AG04449 (cell line): ENCODE data around the gene MARCKS.

Source experiments
- CTCF ChIA-PET: fragments of 350-600 bp; formaldehyde crosslinking; extraction: SDS; loops from one replicate; lab custom pipeline; 2021; ENCODE audit warnings: antibody characterized with exemption; lab: Yijun Ruan, JAX
- POLR2A ChIA-PET: fragments of 400-600, 350-600 bp; formaldehyde crosslinking; extraction: SDS; loops from one replicate; lab custom pipeline; 2020; ENCODE audit warnings: antibody characterized with exemption, inconsistent platforms; lab: Yijun Ruan, JAX
- DNase-seq: peaks from one replicate; pipeline ENCODE4 v3.0.0-alpha.2; 2010; ENCODE audit warnings: low read depth, low spot score
- H3K4me3 ChIP-seq: 2 replicates; pipeline ENCODE4 v1.5.1; 2011; ENCODE audit warnings: low read depth, mild to moderate bottlenecking, control low read depth, low read length
- CTCF ChIP-seq: IDR thresholded peaks from one replicate; pipeline ENCODE4 v1.5.1; 2011; ENCODE audit warnings: mild to moderate bottlenecking, moderate library complexity, low read length, control low read depth, inconsistent platforms; ENCODE audit not compliant: insufficient read depth; ENCODE audit errors: missing control alignments

The MARCKS gene

DNA sequence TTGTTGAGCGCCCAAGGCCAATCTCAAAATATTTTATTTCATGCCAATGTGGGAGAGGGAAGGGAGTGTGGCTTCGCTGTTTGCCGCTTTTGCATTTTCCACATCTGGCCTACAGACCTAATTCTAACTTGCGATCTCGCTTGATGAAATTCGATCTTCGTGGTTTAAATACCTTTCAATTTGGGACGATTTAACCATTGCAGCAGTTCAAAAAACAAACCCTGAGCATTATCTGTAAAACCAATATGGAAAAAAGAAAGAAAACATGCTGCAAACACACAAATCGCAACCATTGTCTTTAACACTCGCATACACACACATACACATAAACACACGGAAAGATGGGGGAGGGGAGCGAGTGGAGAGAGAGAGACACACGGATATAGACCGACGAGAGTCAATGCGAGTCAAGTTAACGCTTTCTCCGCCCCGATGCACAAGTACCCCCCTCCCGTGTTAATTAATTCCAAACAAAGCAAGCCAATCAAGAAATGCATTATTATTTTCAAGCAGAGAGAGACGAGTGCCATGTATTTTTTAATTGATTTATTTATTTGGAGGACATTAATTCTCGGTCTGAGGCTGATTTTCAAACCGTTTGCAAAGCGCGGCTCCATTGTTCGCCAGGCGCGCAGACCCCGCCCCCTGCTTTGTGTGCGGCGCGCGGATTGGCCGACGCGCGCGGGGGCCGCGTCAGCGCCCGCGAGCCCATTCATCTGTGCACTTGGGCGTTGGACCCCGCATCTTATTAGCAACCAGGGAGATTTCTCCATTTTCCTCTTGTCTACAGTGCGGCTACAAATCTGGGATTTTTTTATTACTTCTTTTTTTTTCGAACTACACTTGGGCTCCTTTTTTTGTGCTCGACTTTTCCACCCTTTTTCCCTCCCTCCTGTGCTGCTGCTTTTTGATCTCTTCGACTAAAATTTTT, at the start of gene MARCKS:
MARCKS (plus strand) TSS at position 721 of the 931 bp plus-strand sequence. CDS start 401 bp downstream, outside the sequence.
- POLR2A ChIA-PET = interaction anchor here (0.9 kb wide), 1 partner anchor 481 kb away, joined by 4 read pairs; no protein-coding TSS in a partner anchor

DNA sequence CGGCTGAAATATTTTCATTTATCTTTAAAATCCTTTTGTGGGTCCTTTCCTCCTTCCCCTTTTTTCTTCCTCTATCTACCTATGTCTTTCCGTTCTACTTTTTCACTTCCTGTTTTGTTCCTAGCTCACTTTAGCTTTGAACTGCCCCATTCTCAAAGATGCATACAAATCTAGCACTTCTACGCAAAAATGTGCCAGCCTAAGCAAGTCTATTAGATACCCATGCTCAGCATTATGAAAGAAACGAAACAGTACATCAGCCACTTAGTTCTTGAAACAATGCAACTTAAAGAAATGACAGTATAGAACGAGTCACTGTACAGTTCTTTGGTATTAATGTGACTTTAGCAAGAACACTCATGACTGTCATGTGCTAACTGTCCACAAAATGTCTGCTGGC, 47.3 kb upstream of the MARCKS start:
- POLR2A ChIA-PET = no interaction called here
- no peak for DNase-seq
- CTCF ChIA-PET = interaction anchor here (1.4 kb wide), 1 partner anchor 11 kb away, joined by 3 read pairs; no protein-coding TSS in a partner anchor
- no peak overlapping the region for H3K4me3 ChIP-seq
- no peak for TF ChIP-seq CTCF

More for the DNA sequence above, at the start of gene MARCKS:
- peak within 1 kb of the TSS; percentile 99 for H3K4me3 ChIP-seq
- CTCF ChIA-PET = no interaction called here
- DNase-seq = no peak
- TF ChIP-seq CTCF = no peak

- CTCF ChIA-PET = no interaction called here
- TF ChIP-seq CTCF = no peak
- H3K4me3 ChIP-seq = no peak overlapping the region
- DNase-seq = peak; percentile 72
- POLR2A ChIA-PET = interaction anchor here (0.6 to 0.7 kb wide), 2 partner anchors 16 to 46 kb away, joined by 3 read pairs; no protein-coding TSS in a partner anchor
Measured at GRCh38 chr6:113813142-113813541, 44.0 kb upstream of the MARCKS start.

DNA sequence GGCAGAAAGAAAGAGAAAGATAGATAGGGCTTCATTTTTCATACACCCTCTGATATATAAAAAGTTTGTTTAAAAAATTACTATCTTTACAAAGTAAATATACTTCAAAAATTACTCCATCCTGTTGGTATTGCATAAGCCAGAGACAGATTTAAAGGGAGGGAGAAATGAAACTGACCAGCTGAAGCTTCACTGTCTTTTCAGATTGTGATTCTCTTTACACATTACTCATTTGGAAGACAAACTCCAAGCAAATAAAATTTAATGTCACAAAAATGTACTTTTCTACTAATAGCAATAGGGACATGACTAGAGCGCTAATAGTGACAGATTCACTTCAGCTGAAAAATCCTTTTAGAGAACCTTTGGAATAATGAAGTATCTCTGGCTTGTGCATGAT, 38.6 kb upstream of the MARCKS start:
- TF ChIP-seq CTCF = no peak
- POLR2A ChIA-PET = no interaction called here
- CTCF ChIA-PET = no interaction called here
- no peak for DNase-seq
- H3K4me3 ChIP-seq = no peak overlapping the region

GRCh38 chr6:113819169-113819830, 37.8 kb upstream of the MARCKS start:
- no peak overlapping the region for H3K4me3 ChIP-seq
- no peak for DNase-seq
- TF ChIP-seq CTCF = no peak
- POLR2A ChIA-PET = no interaction called here
- CTCF ChIA-PET = no interaction called here
